ENCODE data around the gene BRF1. TPM values are rescaled to one million over a fixed set of nuclear protein-coding genes. Genes with fewer than 3 reads are reported as not detected.
A peak's percentile ranks its signal among the peaks of the same experiment; 100 is the strongest.

BRF1 gene
- total and polyA plus RNA-seq, 2 of the 13 experiments (the other 11 are each of a cell fraction or from before 2014, with no cell fraction given), result 5.1 to 11.0 TPM

- TF ChIP-seq MZF1 (CRISPR knock-in tag; IDR thresholded peaks at IDR 0.05; ENCODE audit: borderline replicate concordance), result no peak
- TF ChIP-seq MLX (CRISPR knock-in tag; IDR thresholded peaks at IDR 0.05), result no peak
- TF ChIP-seq HDAC2 (CRISPR knock-in tag; IDR thresholded peaks at IDR 0.05), result no peak
- 0 out of 2 replicates have a peak, but pooled peaks have one; percentile 28 for TF ChIP-seq UBTF (CRISPR knock-in tag; IDR thresholded peaks at IDR 0.05)
- TF ChIP-seq SAP130 (CRISPR knock-in tag; IDR thresholded peaks at IDR 0.05; ENCODE audit: low read depth), result 0 out of 2 replicates have a peak, but pooled peaks have one; percentile 14
- no peak for TF ChIP-seq ZBTB42 (CRISPR knock-in tag; IDR thresholded peaks at IDR 0.05)
- peak; percentile 41; the same call in 1 of the 2 replicates for TF ChIP-seq RXRA (CRISPR knock-in tag; IDR thresholded peaks at IDR 0.05)
- no peak for TF ChIP-seq ZMAT5 (CRISPR knock-in tag; IDR thresholded peaks at IDR 0.05; ENCODE audit: borderline replicate concordance, low read depth)
- no peak for TF ChIP-seq ZNF652 (CRISPR knock-in tag; IDR thresholded peaks at IDR 0.05; ENCODE audit: borderline replicate concordance, low read depth)
- 0 out of 2 replicates have a peak, but pooled peaks have one; percentile 28 for TF ChIP-seq ZNF335 (CRISPR knock-in tag; IDR thresholded peaks at IDR 0.05)
- no peak for TF ChIP-seq TEF (CRISPR knock-in tag; IDR thresholded peaks at IDR 0.05)
- TF ChIP-seq GFI1 (CRISPR knock-in tag; IDR thresholded peaks at IDR 0.05; ENCODE audit: borderline replicate concordance), result no peak
- TF ChIP-seq ZNF430 (CRISPR knock-in tag; IDR thresholded peaks at IDR 0.05), result peak; percentile 33; the same call in 1 of the 2 replicates
- no peak for TF ChIP-seq ZNF674 (CRISPR knock-in tag; IDR thresholded peaks at IDR 0.05; ENCODE audit: low read depth)
- TF ChIP-seq NR2F6 (IDR thresholded peaks at IDR 0.05), result no peak
- TF ChIP-seq NR2F6 (CRISPR knock-in tag; IDR thresholded peaks at IDR 0.05), result peak; percentile 14; the same call in 1 of the 2 replicates
- peak; percentile 39; the same call in 1 of the 2 replicates for TF ChIP-seq PATZ1 (CRISPR knock-in tag; IDR thresholded peaks at IDR 0.05)
- no peak for TF ChIP-seq ZFP37 (CRISPR knock-in tag; IDR thresholded peaks at IDR 0.05; ENCODE audit: borderline replicate concordance)
- no peak for TF ChIP-seq ZNF784 (CRISPR knock-in tag; IDR thresholded peaks at IDR 0.05; ENCODE audit: borderline replicate concordance)
- TF ChIP-seq DBP (CRISPR knock-in tag; IDR thresholded peaks at IDR 0.05; ENCODE audit: not compliant biosample characterization), result no peak
These were observed 12.8 kb upstream of the BRF1 start (continued) for GRCh38 chr14:105313381-105314286.

Measured in HepG2 (cell line).